MM.1S (cell line): ENCODE results near the gene EFNA4.

Source experiments
- DNase-seq: peaks from one replicate; pipeline ENCODE4 v3.0.0-alpha.2; 2015
- H2AFZ ChIP-seq: fragments of 300-600 bp; sonication (generic); 2 replicates; pipeline ENCODE4 v1.6.0; 2016; ENCODE audit warnings: antibody characterized with exemption, low read length
- H3F3A ChIP-seq: fragments of 300-600 bp; sonication (generic); 2 replicates; pipeline ENCODE4 v1.6.1; 2016; ENCODE audit warnings: mild to moderate bottlenecking, antibody characterized with exemption, low read length, moderate library complexity, mixed read lengths; ENCODE audit not compliant: insufficient read depth
- H3K27ac ChIP-seq: fragments of 300-600 bp; sonication (generic); 2 replicates; pipeline ENCODE4 v1.5.1; 2016; ENCODE audit warnings: mild to moderate bottlenecking, low read length
- H3K27me3 ChIP-seq: fragments of 300-600 bp; sonication (generic); replicated peaks from 2 replicates; pipeline ENCODE4 v1.6.0; 2016; ENCODE audit warnings: low read length; ENCODE audit not compliant: insufficient read depth
- H3K36me3 ChIP-seq: fragments of 300-600 bp; sonication (generic); replicated peaks from 2 replicates; pipeline ENCODE4 v1.6.1; 2016; ENCODE audit warnings: mild to moderate bottlenecking, low read length, mixed read lengths; ENCODE audit not compliant: insufficient read depth
- H3K4me1 ChIP-seq: fragments of 300-600 bp; sonication (generic); 2 replicates; pipeline ENCODE4 v1.6.1; 2016; ENCODE audit warnings: low read length, mixed read lengths
- H3K4me2 ChIP-seq: fragments of 300-600 bp; sonication (generic); 2 replicates; pipeline ENCODE4 v1.6.0; 2016; ENCODE audit warnings: low read depth, low read length
- H3K4me3 ChIP-seq: fragments of 300-600 bp; sonication (generic); 2 replicates; pipeline ENCODE4 v1.5.1; 2016; ENCODE audit warnings: low read length, mixed read lengths
- H3K79me2 ChIP-seq: fragments of 300-600 bp; sonication (generic); 2 replicates; pipeline ENCODE4 v1.6.1; 2016; ENCODE audit warnings: mixed run types, low read length, mixed read lengths
- H3K9ac ChIP-seq: fragments of 300-600 bp; sonication (generic); 2 replicates; pipeline ENCODE4 v1.6.1; 2016; ENCODE audit warnings: low read length, mixed read lengths
- H3K9me2 ChIP-seq: fragments of 300-600 bp; sonication (generic); replicated peaks from 2 replicates; pipeline ENCODE4 v1.6.1; 2016; ENCODE audit warnings: mild to moderate bottlenecking, low read length, mixed read lengths; ENCODE audit not compliant: insufficient read depth
- H3K9me3 ChIP-seq: fragments of 300-600 bp; sonication (generic); replicated peaks from 2 replicates; pipeline ENCODE4 v1.6.1; 2016; ENCODE audit warnings: mild to moderate bottlenecking, low read length, mixed read lengths; ENCODE audit not compliant: insufficient read depth
- H4K20me1 ChIP-seq: fragments of 300-600 bp; sonication (generic); 2 replicates; pipeline ENCODE4 v1.6.1; 2016; ENCODE audit warnings: mild to moderate bottlenecking, low read length, moderate library complexity, mixed read lengths; ENCODE audit not compliant: insufficient read depth
- EZH2 ChIP-seq: fragments of 300-600 bp; sonication (generic); optimal IDR thresholded peaks from 2 replicates; pipeline ENCODE3; 2017; ENCODE audit warnings: low read depth, mild to moderate bottlenecking, antibody characterized with exemption, low read length, mixed read lengths
- EZH2phosphoT487 ChIP-seq: fragments of 300-600 bp; sonication (generic); IDR thresholded peaks from 2 replicates; pipeline ENCODE4 v1.6.1; 2018; ENCODE audit warnings: antibody characterized with exemption, low read length
- TF ChIP-seq, protein P1 (sequence below): fragments of 300-600 bp; sonication (generic); IDR thresholded peaks from 2 replicates; pipeline ENCODE4 v1.5.1; 2016; ENCODE audit warnings: antibody characterized with exemption, low read length, mixed read lengths

EFNA4 gene

DNA sequence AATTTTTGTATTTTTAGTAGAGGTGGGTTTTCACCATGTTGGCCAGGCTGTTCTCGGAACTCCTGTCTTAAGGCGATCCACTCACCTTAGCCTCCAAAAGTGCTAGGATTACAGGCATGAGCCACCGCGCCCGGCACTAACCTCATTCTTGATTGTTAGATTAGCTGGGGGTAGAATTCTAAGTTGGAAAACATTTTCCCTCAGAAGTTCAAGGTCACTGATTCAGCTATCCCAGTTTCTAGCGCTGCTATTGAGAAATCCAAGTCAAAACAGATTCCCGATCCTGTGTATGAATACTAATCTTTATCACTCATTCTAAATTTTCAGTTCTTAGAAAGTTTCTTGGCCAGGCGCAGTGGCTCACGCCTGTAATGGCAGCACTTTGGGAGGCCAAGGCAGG, 39.8 kb downstream of the EFNA4 start:
- Histone ChIP-seq H3K9me2 (no peaks in the 10 kb centered on the region), H3F3A (no peaks in the 10 kb centered on the region), H2AFZ (no peak overlapping the region), H3K27me3 (peaks cover 30% of the 10 kb centered on the region), H3K27ac (no peak overlapping the region), H3K9ac (no peak overlapping the region), H3K79me2 (no peaks in the 10 kb centered on the region), H4K20me1 (no peaks in the 10 kb centered on the region), H3K4me3 (no peak overlapping the region), H3K4me2 (no peak overlapping the region), H3K9me3 (no peaks in the 10 kb centered on the region), H3K36me3 (no peaks in the 10 kb centered on the region), H3K4me1 (no peaks in the 10 kb centered on the region)
- TF ChIP-seq EZH2 (no peak), EZH2phosphoT487 (no peak)
- TF ChIP-seq, protein P1, sequence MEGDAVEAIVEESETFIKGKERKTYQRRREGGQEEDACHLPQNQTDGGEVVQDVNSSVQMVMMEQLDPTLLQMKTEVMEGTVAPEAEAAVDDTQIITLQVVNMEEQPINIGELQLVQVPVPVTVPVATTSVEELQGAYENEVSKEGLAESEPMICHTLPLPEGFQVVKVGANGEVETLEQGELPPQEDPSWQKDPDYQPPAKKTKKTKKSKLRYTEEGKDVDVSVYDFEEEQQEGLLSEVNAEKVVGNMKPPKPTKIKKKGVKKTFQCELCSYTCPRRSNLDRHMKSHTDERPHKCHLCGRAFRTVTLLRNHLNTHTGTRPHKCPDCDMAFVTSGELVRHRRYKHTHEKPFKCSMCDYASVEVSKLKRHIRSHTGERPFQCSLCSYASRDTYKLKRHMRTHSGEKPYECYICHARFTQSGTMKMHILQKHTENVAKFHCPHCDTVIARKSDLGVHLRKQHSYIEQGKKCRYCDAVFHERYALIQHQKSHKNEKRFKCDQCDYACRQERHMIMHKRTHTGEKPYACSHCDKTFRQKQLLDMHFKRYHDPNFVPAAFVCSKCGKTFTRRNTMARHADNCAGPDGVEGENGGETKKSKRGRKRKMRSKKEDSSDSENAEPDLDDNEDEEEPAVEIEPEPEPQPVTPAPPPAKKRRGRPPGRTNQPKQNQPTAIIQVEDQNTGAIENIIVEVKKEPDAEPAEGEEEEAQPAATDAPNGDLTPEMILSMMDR: no peak
- no peak for DNase-seq

DNA sequence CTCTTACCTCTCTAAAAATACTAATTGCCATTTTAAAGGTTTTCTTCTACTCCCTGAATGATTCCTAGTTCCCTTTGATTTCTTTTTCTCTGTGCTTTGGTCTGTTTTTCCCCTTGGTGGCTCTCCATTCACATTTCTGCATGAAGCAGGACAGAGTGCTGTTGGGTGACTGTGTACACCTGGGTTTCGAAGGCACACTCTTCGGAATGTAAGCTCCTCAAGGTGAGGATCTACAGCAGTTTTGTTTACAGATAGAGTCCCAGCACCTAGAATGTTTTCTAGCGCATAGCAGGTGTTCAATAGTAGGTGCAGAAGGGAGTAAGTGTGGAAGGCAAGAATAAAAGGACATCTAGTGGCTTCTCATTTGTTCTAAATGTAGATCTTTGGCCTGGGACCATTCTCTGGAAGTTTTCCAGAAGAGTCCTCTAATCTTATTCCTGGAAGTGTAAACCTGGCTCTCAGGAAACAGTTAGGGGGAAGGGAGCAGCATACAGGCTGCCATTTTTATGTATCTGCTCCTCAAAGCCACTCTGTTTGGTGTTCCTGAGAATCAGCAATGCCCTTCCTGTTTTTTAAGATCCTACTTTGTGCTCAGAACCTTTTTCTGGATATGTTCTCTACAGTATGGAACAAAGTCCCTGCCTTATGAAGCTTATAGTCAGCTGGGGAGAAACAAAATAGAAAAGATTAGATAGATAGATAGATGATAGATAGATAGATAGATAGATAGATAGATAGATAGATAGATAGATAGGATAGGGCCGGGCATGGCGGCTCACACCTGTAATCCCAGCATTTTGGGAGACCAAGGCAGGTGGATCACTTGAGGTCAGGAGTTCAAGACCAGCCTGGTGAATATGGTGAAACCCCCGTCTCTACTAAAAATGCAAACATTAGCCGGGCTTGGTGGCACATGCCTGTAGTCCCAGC, 41.3 kb downstream of the EFNA4 start:
- H3K27me3 ChIP-seq: peaks cover 30% of the 10 kb centered on the region
- H4K20me1 ChIP-seq: no peaks in the 10 kb centered on the region
- H3K4me3 ChIP-seq: no peak overlapping the region
- no peak overlapping the region for H3K27ac ChIP-seq
- H2AFZ ChIP-seq: no peak overlapping the region
- no peaks in the 10 kb centered on the region for H3K36me3 ChIP-seq
- H3K9ac ChIP-seq: no peak overlapping the region
- no peaks in the 10 kb centered on the region for H3K79me2 ChIP-seq
- H3F3A ChIP-seq: no peaks in the 10 kb centered on the region
- no peak overlapping the region for H3K4me2 ChIP-seq
- H3K9me2 ChIP-seq: no peaks in the 10 kb centered on the region
- no peaks in the 10 kb centered on the region for H3K4me1 ChIP-seq
- DNase-seq: no peak
- no peaks in the 10 kb centered on the region for H3K9me3 ChIP-seq
- TF ChIP-seq EZH2 (no peak), EZH2phosphoT487 (no peak)
- TF ChIP-seq, protein P1: no peak

DNA sequence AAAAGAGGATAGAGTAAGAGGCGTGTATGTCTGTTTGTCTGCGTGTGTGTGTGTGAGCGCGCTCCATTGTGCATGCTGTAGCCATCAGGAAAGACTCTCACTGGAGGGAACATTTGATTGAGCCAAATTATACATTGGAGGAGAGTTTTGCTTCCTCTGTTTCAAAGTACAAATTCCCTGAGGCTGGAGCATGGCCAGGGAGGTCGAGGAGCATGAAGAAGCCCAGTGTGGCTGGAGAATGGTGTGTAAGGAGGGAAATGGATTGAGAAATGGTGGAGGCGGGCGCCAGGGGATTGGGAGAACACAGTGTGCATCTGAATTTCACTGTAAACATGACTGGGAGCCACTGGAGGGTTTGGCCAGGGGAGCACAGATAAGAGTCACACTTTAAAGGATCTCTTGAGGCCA, 42.1 kb downstream of the EFNA4 start:
- H3K36me3 ChIP-seq: no peaks in the 10 kb centered on the region
- H3K4me2 ChIP-seq: no peak overlapping the region
- no peaks in the 10 kb centered on the region for H3F3A ChIP-seq
- no peaks in the 10 kb centered on the region for H3K9me2 ChIP-seq
- H3K4me3 ChIP-seq: no peak overlapping the region
- H3K27ac ChIP-seq: no peak overlapping the region
- H3K9me3 ChIP-seq: no peaks in the 10 kb centered on the region
- H2AFZ ChIP-seq: no peak overlapping the region
- peaks cover 30% of the 10 kb centered on the region for H3K27me3 ChIP-seq
- TF ChIP-seq EZH2phosphoT487 (no peak), EZH2 (no peak)
- TF ChIP-seq, protein P1: no peak
- H3K4me1 ChIP-seq: no peaks in the 10 kb centered on the region
- no peak overlapping the region for H3K9ac ChIP-seq
- no peaks in the 10 kb centered on the region for H3K79me2 ChIP-seq
- no peaks in the 10 kb centered on the region for H4K20me1 ChIP-seq
- no peak for DNase-seq
